GM12891 (cell line): ENCODE results near the gene SLC9A1.

Source experiments
- POLR2A ChIP-seq: IDR thresholded peaks from 2 replicates; pipeline ENCODE4 v1.6.1; 2011; ENCODE audit warnings: low read depth, low read length, control low read depth
- POLR2AphosphoS5 ChIP-seq: IDR thresholded peaks from 2 replicates; pipeline ENCODE4 v1.6.1; 2011; ENCODE audit warnings: low read depth, low read length, control low read depth
- POU2F2 ChIP-seq: IDR thresholded peaks from 2 replicates; pipeline ENCODE4 v1.6.1; 2011; ENCODE audit warnings: low read depth, mild to moderate bottlenecking, control low read depth, low read length, moderate library complexity
- SPI1 ChIP-seq: IDR thresholded peaks from 2 replicates; pipeline ENCODE4 v1.6.1; 2011; ENCODE audit warnings: low read depth, low read length, control low read depth
- TAF1 ChIP-seq: IDR thresholded peaks from 2 replicates; pipeline ENCODE4 v1.6.1; 2011; ENCODE audit warnings: low read depth, low read length, control low read depth

- no peak for TF ChIP-seq POU2F2
- no peak for TF ChIP-seq TAF1
- no peak for TF ChIP-seq POLR2A
- no peak for TF ChIP-seq POLR2AphosphoS5
- TF ChIP-seq SPI1 = no peak
Measured at GRCh38 chr1:27152004-27152828, 2.7 kb downstream of the SLC9A1 start.
